SHP77 (cell line): ENCODE data around the gene RGS12.

Experiments used
- DNase-seq, 2 experiments: peaks; one replicate each; lab custom pipeline; 2025; lab: John Stamatoyannopoulos, UW

Gene RGS12

DNA sequence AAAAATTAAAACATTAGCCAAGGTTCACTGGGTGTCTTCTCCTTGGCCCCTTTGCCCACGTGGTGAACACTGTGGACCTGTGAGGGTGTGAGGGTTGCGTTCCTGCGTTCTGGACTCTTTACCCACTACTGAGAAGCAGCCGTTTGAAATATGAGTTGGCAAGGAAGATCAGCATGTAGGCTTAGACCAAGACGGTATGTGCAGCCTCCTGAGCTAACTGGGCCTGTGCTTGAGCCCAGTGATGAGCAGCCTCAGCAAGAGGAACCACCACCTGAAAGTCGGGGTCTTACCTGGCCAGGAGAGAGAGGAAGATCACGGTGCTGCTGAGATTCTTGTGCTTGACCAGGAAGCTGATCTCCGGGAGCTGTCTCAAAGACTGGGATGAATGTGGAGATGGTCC, 19.5 kb downstream of the RGS12 start:
- DNase-seq = no peak

DNA sequence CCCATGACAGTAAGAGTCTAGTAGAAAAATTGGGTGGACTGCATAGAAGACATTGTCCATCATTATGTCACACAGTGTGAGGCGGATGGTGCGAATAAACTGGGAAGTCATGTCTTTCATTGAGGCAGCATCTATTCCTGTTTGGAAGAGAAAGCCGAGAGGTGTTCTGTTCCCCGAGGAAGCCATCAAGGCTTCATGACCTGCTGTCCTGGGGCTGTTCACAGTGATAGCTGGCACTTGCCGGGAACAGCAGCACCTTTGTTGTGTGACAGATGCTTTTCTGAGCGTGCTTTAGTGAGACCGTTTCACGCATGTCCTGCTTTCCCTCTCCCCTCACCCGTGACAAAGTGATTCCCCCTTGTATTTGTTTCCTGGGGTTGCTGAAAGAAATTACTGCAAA, 20.3 kb downstream of the RGS12 start:
- DNase-seq = no peak

DNA sequence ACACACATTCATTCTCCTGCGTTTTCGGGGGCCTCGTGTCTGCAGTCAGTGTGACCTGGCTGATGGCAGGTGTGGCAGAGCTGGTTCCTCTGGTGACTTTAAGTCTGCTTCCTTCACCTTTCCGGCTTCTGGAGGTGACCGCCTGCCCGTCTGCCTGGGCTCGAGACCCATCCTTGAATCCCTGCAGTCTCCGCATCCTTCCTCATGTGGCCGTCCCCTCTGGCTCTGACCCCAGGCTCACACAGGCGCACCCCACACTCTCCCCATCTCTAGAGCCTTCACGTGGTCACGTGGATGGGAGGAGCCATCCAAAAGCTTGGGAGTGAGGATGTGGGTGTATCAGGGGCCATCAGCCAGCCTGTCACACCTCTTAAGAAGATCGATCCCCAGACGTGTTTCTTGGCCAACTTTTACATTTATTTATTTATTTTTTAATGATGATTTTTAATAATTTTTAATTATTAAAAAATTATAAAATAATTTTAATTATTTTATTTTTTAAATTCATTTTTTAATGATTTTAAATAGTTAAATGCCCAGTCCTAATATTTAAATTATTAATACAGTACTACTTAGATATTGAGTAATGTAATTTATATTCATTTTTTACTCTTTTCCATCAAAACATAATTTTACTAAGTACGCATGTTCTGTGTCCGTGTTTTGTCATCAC, 20.9 kb downstream of the RGS12 start:
- DNase-seq = no peak

DNA sequence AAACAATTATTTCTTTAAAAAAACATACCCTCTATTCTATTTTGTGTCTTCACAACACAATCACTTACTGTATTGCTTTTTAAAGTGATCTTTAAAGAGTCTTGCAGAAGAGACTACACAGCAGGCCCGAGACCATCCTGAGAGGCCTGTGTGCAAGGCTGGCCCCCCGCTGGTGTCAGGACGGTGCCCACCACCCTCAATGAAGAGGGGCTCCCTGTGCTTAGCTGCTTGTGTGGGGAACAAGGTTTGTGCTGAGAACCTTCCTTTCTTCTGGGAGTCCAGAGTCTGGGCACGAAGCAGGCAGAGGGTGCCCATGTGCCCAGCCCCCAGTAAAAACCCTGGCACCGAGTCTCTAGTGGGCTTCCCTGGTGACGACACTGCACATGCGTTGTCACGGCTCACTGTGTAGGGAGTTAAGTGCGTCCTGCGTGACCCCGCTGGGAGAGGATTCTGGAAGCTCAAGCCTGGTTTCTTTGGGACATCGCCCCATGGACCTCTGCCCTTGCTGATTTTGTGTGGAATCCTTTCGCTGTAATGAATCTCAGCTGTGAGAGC, 22.0 kb downstream of the RGS12 start:
- no peak for DNase-seq

DNA sequence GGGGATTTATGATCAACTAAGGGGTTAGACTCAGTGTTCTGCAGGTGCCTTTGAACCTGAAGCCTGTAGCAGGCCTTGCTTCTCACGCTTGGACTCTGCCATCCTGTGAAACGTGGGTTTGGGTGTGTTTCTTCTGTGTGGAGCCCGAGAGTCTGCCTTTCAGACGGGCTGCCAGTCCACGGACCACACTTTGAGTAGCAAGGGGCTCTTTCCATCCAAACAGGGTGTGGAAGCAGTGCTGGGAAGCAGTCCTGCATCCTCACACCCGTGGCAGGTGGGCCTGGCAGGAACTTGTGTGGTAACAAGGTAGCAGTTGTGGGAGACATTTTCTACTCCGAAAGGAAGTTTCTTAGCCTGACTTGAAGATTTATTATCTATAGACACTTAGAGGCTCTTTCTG, 22.7 kb downstream of the RGS12 start:
- no peak for DNase-seq

DNA sequence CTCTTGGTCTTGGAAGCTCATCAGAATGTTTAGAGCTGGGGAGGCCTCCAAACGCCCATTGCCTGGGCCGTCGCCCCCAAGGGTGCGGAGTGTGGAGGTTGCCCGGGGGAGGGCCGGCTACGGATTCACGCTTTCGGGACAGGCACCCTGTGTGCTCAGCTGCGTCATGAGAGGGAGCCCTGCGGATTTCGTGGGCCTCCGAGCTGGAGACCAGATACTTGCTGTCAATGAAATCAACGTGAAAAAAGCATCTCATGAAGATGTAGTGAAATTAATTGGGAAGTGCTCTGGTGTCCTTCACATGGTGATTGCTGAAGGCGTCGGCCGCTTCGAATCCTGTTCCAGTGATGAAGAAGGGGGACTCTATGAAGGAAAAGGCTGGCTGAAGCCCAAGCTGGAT, 23.3 kb downstream of the RGS12 start:
- DNase-seq = no peak

DNA sequence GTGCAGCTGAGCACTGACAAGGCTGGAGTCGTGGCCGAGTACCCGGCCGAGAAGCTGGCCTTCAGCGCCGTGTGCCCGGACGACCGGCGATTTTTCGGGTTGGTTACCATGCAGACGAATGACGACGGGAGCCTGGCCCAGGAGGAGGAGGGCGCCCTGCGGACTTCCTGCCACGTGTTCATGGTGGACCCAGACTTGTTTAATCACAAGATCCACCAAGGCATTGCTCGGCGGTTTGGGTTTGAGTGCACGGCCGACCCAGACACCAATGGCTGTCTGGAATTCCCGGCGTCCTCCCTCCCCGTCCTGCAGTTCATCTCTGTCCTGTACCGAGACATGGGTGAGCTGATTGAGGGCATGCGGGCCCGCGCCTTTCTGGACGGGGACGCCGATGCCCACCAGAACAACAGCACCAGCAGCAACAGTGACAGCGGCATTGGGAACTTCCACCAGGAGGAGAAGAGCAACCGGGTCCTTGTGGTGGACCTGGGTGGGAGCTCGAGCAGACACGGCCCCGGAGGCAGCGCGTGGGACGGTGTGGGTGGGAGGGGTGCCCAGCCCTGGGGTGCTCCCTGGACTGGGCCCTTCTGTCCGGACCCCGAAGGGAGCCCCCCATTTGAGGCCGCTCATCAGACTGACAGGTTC, 24.3 kb downstream of the RGS12 start:
- no peak for DNase-seq

DNA sequence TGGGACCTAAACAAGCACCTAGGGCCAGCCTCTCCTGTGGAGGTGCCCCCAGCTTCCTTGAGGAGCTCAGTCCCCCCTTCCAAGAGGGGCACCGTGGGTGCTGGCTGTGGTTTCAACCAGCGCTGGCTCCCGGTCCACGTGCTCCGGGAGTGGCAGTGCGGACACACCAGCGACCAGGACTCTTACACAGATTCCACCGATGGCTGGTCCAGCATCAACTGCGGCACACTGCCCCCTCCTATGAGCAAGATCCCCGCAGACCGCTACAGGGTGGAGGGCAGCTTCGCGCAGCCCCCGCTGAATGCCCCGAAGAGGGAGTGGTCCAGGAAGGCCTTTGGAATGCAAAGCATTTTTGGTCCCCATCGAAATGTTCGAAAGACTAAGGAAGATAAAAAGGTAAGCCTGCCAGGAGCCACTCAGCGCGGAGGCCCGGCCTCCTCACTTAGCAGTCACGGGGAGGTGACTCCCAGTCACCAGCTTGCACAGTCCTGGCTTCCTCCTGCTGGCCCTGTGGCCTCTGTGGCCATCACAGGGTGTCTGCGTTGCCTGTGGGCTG, 24.9 kb downstream of the RGS12 start:
- no peak for DNase-seq

DNA sequence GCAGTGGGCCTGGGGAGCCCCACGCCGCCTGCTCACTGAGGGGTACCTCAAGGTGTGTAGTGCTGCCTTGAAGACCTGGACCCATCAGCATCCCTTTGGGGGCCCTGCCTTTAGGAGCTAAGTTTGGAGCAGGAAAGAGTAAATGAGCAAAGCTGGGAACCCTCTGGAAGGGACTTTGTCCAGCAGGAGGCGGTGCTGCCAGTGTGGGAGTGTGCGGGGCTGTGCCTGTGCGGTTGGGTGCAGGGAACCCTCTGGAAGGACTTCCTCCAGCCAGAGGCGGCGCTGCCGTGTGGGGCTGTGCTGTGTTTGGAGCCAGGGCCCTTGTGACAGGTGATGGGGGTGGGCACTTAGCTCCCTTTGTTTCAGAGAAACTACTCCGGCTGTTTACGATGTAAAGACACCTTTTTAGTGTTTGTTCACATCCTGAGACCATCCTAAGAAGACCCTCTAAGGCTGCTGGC, 25.8 kb downstream of the RGS12 start:
- no peak for DNase-seq

DNA sequence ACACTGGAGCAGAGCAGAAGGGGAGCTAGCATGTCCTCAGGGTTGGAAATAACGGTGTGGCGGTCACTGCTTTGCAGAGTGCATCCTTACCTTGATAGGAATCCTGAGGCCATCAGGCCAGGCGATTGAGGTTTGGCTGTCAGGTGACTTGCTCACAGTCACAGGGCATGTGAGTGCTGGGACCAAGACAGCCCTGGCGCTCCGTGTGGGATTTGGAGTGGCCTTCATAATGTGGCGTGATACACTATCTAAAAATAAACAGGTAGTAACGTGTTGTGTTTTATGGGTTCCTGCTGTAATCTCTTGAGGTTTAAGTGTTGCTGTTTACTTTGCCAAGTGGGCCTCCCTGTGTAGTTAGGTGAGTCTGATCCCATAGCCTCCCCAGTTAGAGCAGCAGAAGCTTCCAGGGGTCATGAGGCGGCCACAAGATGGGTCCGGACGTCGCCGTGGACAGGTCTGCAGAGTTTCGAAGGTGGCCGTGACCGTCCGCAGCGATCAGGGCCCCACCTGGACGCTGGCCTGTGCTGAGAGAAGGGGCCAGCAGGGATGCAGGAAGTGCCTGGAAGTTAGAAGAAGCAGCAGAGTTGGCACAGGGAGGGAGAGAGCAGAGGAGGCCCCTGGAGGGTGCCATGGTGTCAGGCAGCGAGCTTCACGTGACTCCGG, 27.7 kb downstream of the RGS12 start:
- no peak for DNase-seq

DNA sequence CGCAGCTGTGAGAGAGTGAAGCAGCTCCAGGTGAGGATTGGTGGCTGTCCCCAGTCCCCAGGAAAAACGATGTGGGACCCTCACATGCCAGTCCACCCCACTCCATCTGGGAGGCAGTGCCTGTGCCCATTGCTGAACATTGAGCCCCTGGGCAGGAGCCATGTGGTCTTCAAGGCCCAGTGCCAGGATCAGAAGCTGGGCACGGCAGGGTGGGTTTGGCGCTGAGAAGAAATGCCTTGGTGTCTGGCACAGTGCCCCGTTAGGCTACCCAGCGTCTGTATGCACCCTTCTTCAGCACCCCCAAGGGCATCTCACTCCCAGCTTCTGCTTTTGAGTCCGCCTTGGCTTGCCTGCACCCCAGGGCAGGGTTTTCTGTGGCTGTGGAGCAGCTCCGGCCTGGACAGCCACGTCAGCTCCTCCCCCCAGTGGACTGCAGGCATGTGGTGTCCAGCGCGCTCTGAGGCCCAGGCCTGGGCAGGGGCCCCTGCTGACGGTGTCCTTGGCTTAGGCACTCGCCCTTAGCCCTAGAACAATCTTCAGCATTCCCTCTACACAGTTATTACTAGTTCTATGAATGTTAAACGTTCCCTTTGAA, 28.6 kb downstream of the RGS12 start:
- no peak for DNase-seq

DNA sequence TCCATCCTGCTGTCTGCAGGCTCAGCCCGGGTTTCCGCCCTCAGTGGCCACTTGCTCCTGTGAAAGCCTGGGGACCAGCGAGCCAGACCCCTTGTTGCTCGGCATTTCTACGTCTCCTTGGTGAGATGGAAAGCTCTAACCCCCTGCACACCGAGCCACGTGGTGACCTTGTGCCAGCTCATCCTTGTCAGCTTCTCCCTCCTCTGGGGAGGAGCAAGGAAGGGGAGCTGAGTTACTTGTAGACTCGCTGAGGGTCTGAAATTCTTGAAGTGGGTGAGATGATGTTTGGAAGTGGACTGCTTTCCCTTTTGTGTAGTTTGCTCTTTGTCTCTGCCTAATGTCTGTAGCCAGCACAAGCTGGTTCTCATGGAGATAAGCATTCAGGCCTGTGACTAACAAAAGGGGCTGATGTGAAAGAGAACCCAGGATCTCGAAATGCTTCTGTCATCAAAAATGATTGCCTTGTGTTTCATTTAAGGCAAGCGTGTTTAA, 29.3 kb downstream of the RGS12 start:
- DNase-seq = no peak

DNA sequence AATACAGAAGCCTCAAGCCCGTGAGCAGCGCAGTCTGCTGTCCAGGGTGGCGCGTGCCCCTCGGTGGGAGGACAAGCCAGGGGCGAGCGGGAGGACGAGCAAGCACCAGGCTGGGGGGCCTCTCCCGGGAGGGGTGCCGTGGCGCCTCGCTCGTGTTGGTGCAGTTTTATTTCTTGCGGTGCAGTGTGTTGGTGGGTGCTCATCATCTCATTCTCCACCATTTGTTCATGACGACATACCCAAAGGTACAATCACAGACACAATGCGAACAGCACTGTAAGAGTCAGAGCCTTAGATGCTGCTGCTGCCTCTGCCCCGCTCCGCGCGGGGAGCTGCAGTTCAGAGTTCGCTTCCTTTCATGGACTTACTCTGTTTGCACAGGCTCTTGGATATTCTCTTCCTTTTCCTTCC, 30.3 kb downstream of the RGS12 start:
- DNase-seq = no peak

DNA sequence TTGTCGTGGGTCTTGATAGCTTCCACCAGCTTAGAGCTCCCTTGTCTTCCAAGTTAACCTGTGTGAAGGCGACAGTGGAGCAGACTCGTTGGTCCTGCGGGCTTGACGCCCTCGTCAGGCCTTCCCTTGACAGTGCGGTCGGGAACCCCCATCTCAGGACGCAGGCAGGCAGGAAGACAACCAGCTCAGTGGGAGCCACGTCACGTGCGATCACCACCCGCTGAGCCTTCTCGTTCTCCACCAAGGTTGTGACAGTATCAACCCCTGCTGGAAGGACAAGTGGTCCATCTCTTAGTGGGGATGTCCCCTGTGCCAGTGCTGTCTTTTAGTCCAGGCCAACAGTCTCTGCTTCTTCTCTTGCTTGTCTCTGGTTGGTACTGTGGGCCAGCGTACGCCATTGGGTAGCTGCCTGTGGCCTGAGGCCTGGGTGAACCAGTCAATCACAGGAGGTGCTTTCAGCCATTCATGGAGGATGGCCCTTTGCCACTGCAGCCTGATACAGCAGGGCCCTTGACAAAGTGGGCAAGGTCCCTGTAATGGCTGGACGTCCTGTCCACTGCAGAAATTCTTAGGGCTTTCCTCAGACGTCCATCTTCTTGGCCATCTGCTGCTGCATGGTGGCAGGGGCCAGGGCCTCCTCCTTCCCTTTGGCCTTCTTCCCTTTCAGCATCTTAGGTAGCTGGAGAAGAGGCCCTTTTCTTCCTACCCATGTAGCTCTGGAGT, 31.4 kb downstream of the RGS12 start:
- DNase-seq = no peak

DNA sequence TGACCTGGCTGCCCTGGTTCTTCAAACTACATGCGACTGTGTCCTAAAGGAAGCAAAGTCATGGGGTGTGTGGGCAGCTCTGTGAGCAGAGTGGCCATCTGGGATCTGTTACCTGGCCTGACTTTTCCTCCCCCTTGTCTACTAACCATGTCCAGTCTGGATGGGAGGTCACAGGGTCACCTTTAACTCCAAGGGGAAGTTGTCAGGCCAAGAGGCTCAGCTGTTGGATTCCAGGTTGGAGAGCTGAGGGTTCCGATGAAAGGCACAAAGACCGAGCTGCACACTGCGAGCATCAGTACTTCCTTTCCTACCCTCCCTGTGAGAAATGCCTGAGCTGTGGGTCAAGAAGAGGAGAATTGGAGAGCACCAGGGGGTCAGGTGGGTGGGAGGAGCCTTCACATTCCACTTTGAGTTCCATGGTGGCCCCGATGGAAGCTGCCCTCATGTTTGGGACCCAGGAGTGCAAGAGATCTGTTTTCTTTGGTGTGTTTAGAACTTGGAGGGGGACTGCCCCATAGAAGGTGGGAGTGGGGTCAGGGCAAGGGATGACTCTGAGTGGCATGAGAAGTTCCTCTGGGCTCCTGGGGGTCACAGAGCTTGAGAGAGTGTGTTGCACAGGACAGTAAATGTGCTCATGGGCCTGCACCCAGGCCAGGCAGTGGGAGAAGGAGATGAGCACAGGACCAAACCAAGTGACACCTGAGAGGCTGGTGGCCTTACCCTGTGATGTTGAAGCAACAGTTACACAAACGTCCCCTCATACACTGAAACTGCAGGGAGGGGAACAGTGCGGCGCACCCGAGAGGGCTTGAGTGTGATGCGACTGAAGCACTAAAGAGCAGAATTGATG, 36.2 kb downstream of the RGS12 start:
- DNase-seq = no peak

DNA sequence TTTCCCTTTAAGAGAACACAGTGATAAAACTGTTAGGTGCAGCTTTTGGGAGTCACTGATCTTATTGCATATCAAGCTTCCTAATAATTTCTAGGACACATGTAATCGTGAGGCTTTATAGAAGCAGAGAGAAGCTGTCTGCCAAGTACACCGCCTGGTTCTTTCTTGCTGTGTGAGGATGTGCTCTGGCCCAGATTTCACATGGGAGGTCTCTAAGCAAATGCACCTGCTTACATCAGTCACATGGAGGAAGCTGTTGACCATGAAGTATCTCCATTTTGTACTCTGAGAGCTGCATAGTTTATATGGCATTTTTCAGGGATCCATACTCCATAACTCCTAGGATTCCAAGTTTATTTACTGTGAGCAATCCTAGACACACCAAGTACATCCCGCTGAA, 37.1 kb downstream of the RGS12 start:
- no peak for DNase-seq

DNA sequence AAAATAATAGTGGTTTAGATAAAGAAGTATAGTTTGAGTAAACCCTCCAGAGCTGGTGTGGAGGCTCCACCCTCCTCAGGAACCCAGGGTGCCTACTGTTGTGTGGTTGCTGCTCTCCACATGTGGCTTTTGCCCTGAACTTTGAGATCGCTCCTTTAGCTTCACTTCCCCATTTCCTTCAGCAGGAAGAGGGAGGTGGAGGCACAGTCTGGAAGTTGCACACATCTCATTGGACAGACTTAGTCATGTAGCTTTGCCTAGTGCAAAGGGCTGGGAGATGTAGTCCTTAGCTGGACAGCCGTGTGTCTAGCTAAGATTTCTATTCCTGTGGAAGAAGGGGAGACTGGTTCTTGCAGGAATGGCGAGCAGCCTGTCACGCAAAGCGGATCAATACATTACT, 37.9 kb downstream of the RGS12 start:
- DNase-seq = no peak

DNA sequence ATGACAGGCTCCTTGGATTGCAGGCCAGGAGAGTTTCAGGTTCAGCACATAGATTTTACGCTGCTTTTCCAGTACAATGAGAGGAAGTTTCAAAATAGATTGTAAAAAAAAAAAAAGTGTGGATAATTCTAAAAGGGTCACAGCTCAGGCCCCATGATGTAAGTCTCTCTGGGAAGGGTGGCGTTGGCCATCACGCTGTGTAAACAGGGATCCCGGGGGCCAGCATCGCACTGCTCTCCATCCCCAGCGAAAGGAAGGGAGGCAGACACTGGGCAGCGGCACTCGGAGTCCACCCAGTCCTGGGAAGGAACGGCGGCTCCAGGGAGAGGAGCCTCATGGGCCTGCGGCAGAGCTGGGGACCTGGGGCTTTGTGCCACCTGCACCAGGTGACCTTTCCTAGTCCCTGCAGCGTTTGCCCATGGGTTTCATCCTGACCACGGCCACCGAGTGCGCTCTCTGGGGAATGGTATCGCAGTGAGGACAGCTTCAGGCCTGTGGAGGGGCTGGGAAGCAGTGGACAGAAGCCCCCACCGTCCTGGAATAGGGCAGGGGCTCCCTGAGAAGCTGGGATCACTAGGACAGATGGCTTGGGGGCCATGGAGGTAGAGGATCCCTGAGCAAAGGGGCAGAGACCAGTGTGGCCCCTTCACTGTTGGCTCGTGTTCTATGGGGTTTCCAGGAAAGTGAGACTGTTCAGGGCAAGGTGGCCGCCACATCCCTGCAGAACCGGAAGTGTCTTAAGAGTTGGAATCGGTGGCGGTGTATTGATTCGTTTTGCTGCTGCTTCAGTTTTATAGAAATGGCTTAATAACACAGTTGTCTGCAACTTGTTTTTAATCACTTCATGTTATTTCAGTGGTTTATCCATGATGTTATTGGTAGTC, 38.9 kb downstream of the RGS12 start:
- no peak for DNase-seq

DNA sequence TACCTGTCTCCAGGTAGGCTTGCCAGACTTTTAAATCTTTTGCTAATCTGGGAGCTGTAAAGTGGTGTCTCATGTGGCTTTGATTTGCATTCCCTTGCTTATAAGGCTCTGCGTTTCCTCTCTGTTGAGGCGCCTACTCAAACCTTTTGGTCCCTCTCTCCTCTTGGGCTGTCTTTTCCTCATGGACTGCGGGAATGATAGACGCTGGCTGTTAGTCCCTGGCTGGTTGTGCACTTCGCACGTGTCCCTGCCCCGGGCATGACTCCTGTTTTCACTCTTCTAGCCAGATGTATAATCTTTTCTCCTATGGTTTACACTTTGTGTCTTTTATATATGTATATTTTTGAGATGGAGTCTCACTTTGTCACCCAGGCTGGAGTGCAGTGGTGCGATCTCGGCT, 39.7 kb downstream of the RGS12 start:
- no peak for DNase-seq

DNA sequence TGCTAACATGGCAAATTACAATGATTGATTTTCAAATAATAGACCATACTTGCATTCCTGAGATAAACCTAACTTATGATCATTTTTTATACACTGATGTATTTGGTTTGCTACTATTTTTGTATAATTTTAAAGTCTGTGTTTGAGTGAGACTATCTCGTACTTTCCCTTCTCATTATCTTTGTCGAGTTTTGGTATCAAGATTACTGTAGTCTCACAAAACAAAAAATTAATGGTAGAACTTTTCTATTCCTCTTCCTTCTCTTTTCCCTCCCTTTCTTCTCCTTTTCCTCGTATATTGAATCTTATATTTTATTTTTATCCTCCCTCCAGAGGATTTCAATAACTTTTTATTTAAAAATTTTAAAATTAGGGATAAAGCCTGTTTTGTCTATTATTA, 41.5 kb downstream of the RGS12 start:
- DNase-seq = no peak
